Upper lobe of left lung (tissue), 4 donors: Measurements from ENCODE around the gene GLIS1.

Experiments
- POLR2A ChIP-seq, 4 donors: fragments of 450-650 bp; IDR thresholded peaks; one replicate each; pipeline ENCODE4 v1.5.1; 2016 to 2017; ENCODE audit warnings: antibody characterized with exemption in 4 of 4, mild to moderate bottlenecking in 2 of 4
- POLR2AphosphoS5 ChIP-seq, 2 donors: sonication (generic); formaldehyde crosslinking; IDR thresholded peaks; one replicate each; pipeline ENCODE4 v1.5.1; 2017; ENCODE audit warnings: antibody characterized with exemption in 2 of 2
- TF ChIP-seq, protein P1 (sequence below), 6 experiments: fragments of 450-650 bp in 4 of 6; fragments of 200-600 bp in 2 of 6; sonication (generic) in 2 of 6; IDR thresholded peaks; one replicate each; pipeline ENCODE4 v1.5.1; 2016 to 2019; ENCODE audit warnings: antibody characterized with exemption in 6 of 6

- TF ChIP-seq, protein P1, sequence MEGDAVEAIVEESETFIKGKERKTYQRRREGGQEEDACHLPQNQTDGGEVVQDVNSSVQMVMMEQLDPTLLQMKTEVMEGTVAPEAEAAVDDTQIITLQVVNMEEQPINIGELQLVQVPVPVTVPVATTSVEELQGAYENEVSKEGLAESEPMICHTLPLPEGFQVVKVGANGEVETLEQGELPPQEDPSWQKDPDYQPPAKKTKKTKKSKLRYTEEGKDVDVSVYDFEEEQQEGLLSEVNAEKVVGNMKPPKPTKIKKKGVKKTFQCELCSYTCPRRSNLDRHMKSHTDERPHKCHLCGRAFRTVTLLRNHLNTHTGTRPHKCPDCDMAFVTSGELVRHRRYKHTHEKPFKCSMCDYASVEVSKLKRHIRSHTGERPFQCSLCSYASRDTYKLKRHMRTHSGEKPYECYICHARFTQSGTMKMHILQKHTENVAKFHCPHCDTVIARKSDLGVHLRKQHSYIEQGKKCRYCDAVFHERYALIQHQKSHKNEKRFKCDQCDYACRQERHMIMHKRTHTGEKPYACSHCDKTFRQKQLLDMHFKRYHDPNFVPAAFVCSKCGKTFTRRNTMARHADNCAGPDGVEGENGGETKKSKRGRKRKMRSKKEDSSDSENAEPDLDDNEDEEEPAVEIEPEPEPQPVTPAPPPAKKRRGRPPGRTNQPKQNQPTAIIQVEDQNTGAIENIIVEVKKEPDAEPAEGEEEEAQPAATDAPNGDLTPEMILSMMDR (IDR thresholded peaks at IDR 0.05), result no peak
- TF ChIP-seq POLR2AphosphoS5 (IDR thresholded peaks at IDR 0.05) (no peak), POLR2A (IDR thresholded peaks at IDR 0.05) (no peak)
Measured at GRCh38 chr1:53628286-53628955, 110.5 kb downstream of the GLIS1 start.
